RWPE2 (cell line): Measurements from ENCODE around the gene ROCK2.

Experiments used
- ATAC-seq: fragments of 200-7000 bp; cut with Tn5 transposase; 3 replicates; pipeline ENCODE4 v1.9.1; 2021; ENCODE audit warnings: low read depth
- DNase-seq: peaks from one replicate; pipeline ENCODE4 v3.0.0-alpha.2; 2020; ENCODE audit warnings: low spot score
- H3K27ac ChIP-seq: fragments of 450-650 bp; 2 replicates; pipeline ENCODE4 v1.5.1; 2017; ENCODE audit warnings: mild to moderate bottlenecking; ENCODE audit not compliant: poor library complexity, severe bottlenecking
- H3K27me3 ChIP-seq: fragments of 250-450 bp; sonication (Bioruptor Pico); 2 replicates; pipeline ENCODE4 v1.5.1; 2021; ENCODE audit warnings: mild to moderate bottlenecking, moderate library complexity; ENCODE audit not compliant: insufficient read depth, poor library complexity, severe bottlenecking
- H3K36me3 ChIP-seq: fragments of 250-450 bp; sonication (Bioruptor Pico); 2 replicates; pipeline ENCODE4 v1.5.1; 2020; ENCODE audit warnings: low read depth, mild to moderate bottlenecking, moderate library complexity
- H3K4me1 ChIP-seq: fragments of 250-450 bp; sonication (Bioruptor Pico); 2 replicates; pipeline ENCODE4 v1.5.1; 2021; ENCODE audit warnings: mild to moderate bottlenecking, moderate library complexity; ENCODE audit not compliant: insufficient read depth, poor library complexity, severe bottlenecking
- H3K4me3 ChIP-seq: fragments of 250-450 bp; sonication (Bioruptor Pico); 2 replicates; pipeline ENCODE4 v1.5.1; 2021; ENCODE audit warnings: mild to moderate bottlenecking, moderate library complexity; ENCODE audit not compliant: severe bottlenecking
- H3K9me3 ChIP-seq: fragments of 250-450 bp; sonication (Bioruptor Pico); 2 replicates; pipeline ENCODE4 v1.5.1; 2021; ENCODE audit warnings: mild to moderate bottlenecking, moderate library complexity; ENCODE audit not compliant: severe bottlenecking
- CTCF ChIP-seq: fragments of 450-650 bp; IDR thresholded peaks from one replicate; pipeline ENCODE4 v1.5.1; 2017; ENCODE audit warnings: mild to moderate bottlenecking, moderate library complexity; ENCODE audit not compliant: poor library complexity, severe bottlenecking

The ROCK2 gene

GRCh38 chr2:11354363-11355154 lies 10.1 kb upstream of the ROCK2 start:
- no peaks in the 10 kb centered on the region for H3K4me1 ChIP-seq
- no peaks in the 10 kb centered on the region for H3K36me3 ChIP-seq
- no peak overlapping the region for H3K27ac ChIP-seq
- ATAC-seq = no peak
- H3K27me3 ChIP-seq = no peaks in the 10 kb centered on the region
- TF ChIP-seq CTCF = no peak
- H3K4me3 ChIP-seq = no peak overlapping the region
- DNase-seq = no peak
- H3K9me3 ChIP-seq = no peaks in the 10 kb centered on the region

- ATAC-seq = no peak; the same call in 2 of the 3 replicates
- no peaks in the 10 kb centered on the region for H3K36me3 ChIP-seq
These were observed 8.5 kb upstream of the ROCK2 start for GRCh38 chr2:11352781-11353537.

GRCh38 chr2:11348209-11348749 lies 3.8 kb upstream of the ROCK2 start:
- no peaks in the 10 kb centered on the region for H3K27me3 ChIP-seq
- DNase-seq = no peak
- H3K4me1 ChIP-seq = no peaks in the 10 kb centered on the region
- ATAC-seq = no peak
- TF ChIP-seq CTCF = no peak
- no peaks in the 10 kb centered on the region for H3K36me3 ChIP-seq
- no peak overlapping the region for H3K27ac ChIP-seq
- H3K9me3 ChIP-seq = no peaks in the 10 kb centered on the region
- no peak overlapping the region for H3K4me3 ChIP-seq

More at GRCh38 chr2:11352781-11353537, 8.5 kb upstream of the ROCK2 start:
- Histone ChIP-seq H3K4me3 (no peak overlapping the region), H3K27me3 (no peaks in the 10 kb centered on the region), H3K27ac (no peak overlapping the region), H3K9me3 (no peaks in the 10 kb centered on the region), H3K4me1 (no peaks in the 10 kb centered on the region)
- no peak for DNase-seq
- no peak for TF ChIP-seq CTCF

GRCh38 chr2:11347403-11347959 lies 3.0 kb upstream of the ROCK2 start:
- H3K36me3 ChIP-seq = no peaks in the 10 kb centered on the region
- H3K27ac ChIP-seq = no peak overlapping the region
- ATAC-seq (no peak), DNase-seq (no peak)
- H3K4me1 ChIP-seq = peaks cover under 1% of the 10 kb centered on the region
- no peak for TF ChIP-seq CTCF
- no peaks in the 10 kb centered on the region for H3K27me3 ChIP-seq
- H3K4me3 ChIP-seq = no peak overlapping the region
- H3K9me3 ChIP-seq = no peaks in the 10 kb centered on the region
